HT-29 (cell line): ENCODE data around the gene APCDD1. TPM values are rescaled to one million over a fixed set of nuclear protein-coding genes. Genes with fewer than 3 reads are reported as not detected.
"Not testable (repeated sequence)": the region's sequence is repeated elsewhere in the genome, so short reads cannot be mapped to it uniquely, and the experiment has no call there.

ENCODE experiments used
- DNase-seq: peaks from one replicate; pipeline ENCODE4 v3.0.0-alpha.2; 2015; ENCODE audit warnings: low spot score
- total RNA-seq: library from RNA; depleted of rRNA; stranded (reverse); fragments of >200 nt; shearing (Covaris generic); gene quantifications from 2 replicates; pipeline ENCODE4 v1.2.3, GENCODE V29; 2014; rRNA removed

APCDD1 gene
- total RNA-seq, 1 experiment from 2014 or later, result not detected

- DNase-seq, result peak; percentile 96
Measured at GRCh38 chr18:10525697-10526560, 71.5 kb downstream of the APCDD1 start, which contains the start of gene NAPG. Gene NAPG (plus strand): TSS chr18:10526027. CDS start chr18:10526103, 76 bp downstream.

GRCh38 chr18:10526561-10526949, 72.1 kb downstream of the APCDD1 start:
- DNase-seq, result peak; percentile 10

GRCh38 chr18:10528439-10528838, 74.0 kb downstream of the APCDD1 start:
- DNase-seq, result no peak

GRCh38 chr18:10530002-10530401, 75.6 kb downstream of the APCDD1 start:
- DNase-seq, result no peak

- no peak for DNase-seq
Measured at GRCh38 chr18:10530852-10531251, 76.4 kb downstream of the APCDD1 start.

GRCh38 chr18:10533111-10533510, 78.7 kb downstream of the APCDD1 start:
- no peak for DNase-seq

GRCh38 chr18:10536280-10536679, 81.8 kb downstream of the APCDD1 start:
- no peak for DNase-seq

- no peak for DNase-seq
Measured at GRCh38 chr18:10537765-10538164, 83.3 kb downstream of the APCDD1 start.

GRCh38 chr18:10539124-10539523, 84.7 kb downstream of the APCDD1 start:
- not testable (repeated sequence) for DNase-seq

Other genes starting within 250 kb of the APCDD1 start
- 20.2 TPM in 2 replicates for gene NAPG, start 71.4 kb downstream of the APCDD1 start, total RNA-seq